Activated T-cell treated with anti-CD3 and anti-CD28 coated beads, Interleukin-2, amount 50 U/mL, for 24 hours (primary cell): ENCODE measurements around the gene CEMP1.

ENCODE experiments used
- DNase-seq: peaks from one replicate; pipeline ENCODE4 v3.0.0-alpha.2; 2020
- H3K27ac Mint-ChIP-seq: 2 replicates; pipeline ENCODE4 v1.8.0; 2020; ENCODE audit warnings: mild to moderate bottlenecking, mixed read lengths
- H3K27me3 Mint-ChIP-seq: 2 replicates; pipeline ENCODE4 v1.8.0; 2020; ENCODE audit warnings: mixed read lengths
- H3K36me3 Mint-ChIP-seq: 2 replicates; pipeline ENCODE4 v1.8.0; 2020; ENCODE audit warnings: low read depth, mixed read lengths
- H3K4me1 Mint-ChIP-seq: 2 replicates; pipeline ENCODE4 v1.8.0; 2020; ENCODE audit warnings: low read depth, mixed read lengths
- H3K4me3 Mint-ChIP-seq: 2 replicates; pipeline ENCODE4 v1.8.0; 2020; ENCODE audit warnings: mild to moderate bottlenecking, moderate library complexity, mixed read lengths
- H3K9me3 Mint-ChIP-seq: 2 replicates; pipeline ENCODE4 v1.8.0; 2020; ENCODE audit warnings: mixed read lengths

The CEMP1 gene

GRCh38 chr16:2517954-2518605 is 13.1 kb downstream of the CEMP1 start:
- H3K9me3 Mint-ChIP-seq = no peaks in the 10 kb centered on the region
- H3K4me3 Mint-ChIP-seq = no peak overlapping the region
- H3K27ac Mint-ChIP-seq = peak overlapping the region; percentile 97
- DNase-seq = no peak
- H3K36me3 Mint-ChIP-seq = peaks cover 55% of the 10 kb centered on the region
- H3K27me3 Mint-ChIP-seq = no peaks in the 10 kb centered on the region
- H3K4me1 Mint-ChIP-seq = peaks cover 59% of the 10 kb centered on the region

GRCh38 chr16:2516391-2517240 is 14.6 kb downstream of the CEMP1 start:
- H3K9me3 Mint-ChIP-seq = no peaks in the 10 kb centered on the region
- no peaks in the 10 kb centered on the region for H3K27me3 Mint-ChIP-seq
- DNase-seq = no peak
- peaks cover 68% of the 10 kb centered on the region for H3K4me1 Mint-ChIP-seq
- H3K27ac Mint-ChIP-seq = peak overlapping the region; percentile 97
- peaks cover 48% of the 10 kb centered on the region for H3K36me3 Mint-ChIP-seq
- H3K4me3 Mint-ChIP-seq = peak overlapping the region; percentile 96

DNA sequence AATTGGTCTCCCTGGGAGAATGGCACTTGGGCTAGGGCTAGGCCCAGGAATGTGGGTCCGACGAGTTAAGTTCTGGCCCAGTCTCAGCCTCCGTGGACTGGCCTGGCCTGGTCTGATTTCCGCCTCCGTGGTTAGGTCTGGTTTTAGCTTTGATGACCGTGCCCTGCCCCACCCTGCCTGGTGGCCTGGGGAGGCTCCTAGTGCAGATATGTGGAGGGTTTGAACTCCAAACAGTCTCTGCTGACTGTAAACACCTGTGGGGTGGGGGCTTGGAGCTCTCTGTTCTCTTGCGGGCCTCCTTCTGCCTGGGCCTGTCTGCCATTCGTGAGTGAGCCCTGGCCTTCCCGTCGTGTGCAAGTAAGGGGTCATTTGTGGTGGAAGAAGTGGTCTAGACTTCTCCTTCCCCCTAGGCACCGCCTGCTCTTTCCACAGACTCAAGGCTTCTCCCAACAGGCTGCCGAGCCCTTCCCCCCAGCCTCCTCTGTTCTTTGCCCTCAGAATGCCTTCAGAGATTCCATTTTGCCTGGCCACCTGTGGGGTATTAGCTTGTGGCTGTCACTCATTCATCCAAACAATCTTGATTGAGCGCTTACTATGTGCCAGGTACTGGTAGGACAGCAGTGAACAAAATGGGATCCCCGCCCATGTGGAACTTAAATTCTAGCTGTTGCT is 15.9 kb downstream of the CEMP1 start:
- no peak for DNase-seq
- Mint-ChIP-seq H3K4me3 (peak overlapping the region; percentile 96), H3K27me3 (no peaks in the 10 kb centered on the region), H3K9me3 (no peaks in the 10 kb centered on the region), H3K4me1 (peaks cover 60% of the 10 kb centered on the region), H3K36me3 (peaks cover 37% of the 10 kb centered on the region), H3K27ac (peak overlapping the region; percentile 97)

- peaks cover 60% of the 10 kb centered on the region for H3K4me1 Mint-ChIP-seq
- no peaks in the 10 kb centered on the region for H3K9me3 Mint-ChIP-seq
- no peaks in the 10 kb centered on the region for H3K27me3 Mint-ChIP-seq
- H3K27ac Mint-ChIP-seq = peak overlapping the region; percentile 97
- H3K36me3 Mint-ChIP-seq = peaks cover 33% of the 10 kb centered on the region
- peak; percentile 60 for DNase-seq
- peak overlapping the region; percentile 96 for H3K4me3 Mint-ChIP-seq
These were observed 16.7 kb downstream of the CEMP1 start for GRCh38 chr16:2514333-2515179.

- peak; percentile 94 for DNase-seq
- Mint-ChIP-seq H3K9me3 (no peaks in the 10 kb centered on the region), H3K4me1 (peaks cover 55% of the 10 kb centered on the region), H3K27ac (peak within 1 kb of the TSS; percentile 97), H3K36me3 (peaks cover 27% of the 10 kb centered on the region), H3K27me3 (no peaks in the 10 kb centered on the region), H3K4me3 (peak within 1 kb of the TSS; percentile 96)
These were observed 17.5 kb downstream of the CEMP1 start, which contains the start of gene ATP6V0C for GRCh38 chr16:2513405-2514332. ATP6V0C (plus strand) TSS chr16:2513952; CDS start chr16:2514104, 152 bp downstream.

GRCh38 chr16:2512735-2513404 is 18.3 kb downstream of the CEMP1 start:
- no peaks in the 10 kb centered on the region for H3K27me3 Mint-ChIP-seq
- H3K9me3 Mint-ChIP-seq = no peaks in the 10 kb centered on the region
- H3K27ac Mint-ChIP-seq = peak overlapping the region; percentile 90
- peaks cover 47% of the 10 kb centered on the region for H3K4me1 Mint-ChIP-seq
- H3K4me3 Mint-ChIP-seq = peak overlapping the region; percentile 86
- no peak for DNase-seq
- H3K36me3 Mint-ChIP-seq = peaks cover 27% of the 10 kb centered on the region

- DNase-seq = no peak
- Mint-ChIP-seq H3K9me3 (no peaks in the 10 kb centered on the region), H3K27me3 (no peaks in the 10 kb centered on the region), H3K36me3 (peaks cover 27% of the 10 kb centered on the region), H3K27ac (peak overlapping the region; percentile 90), H3K4me3 (peak overlapping the region; percentile 11), H3K4me1 (peaks cover 42% of the 10 kb centered on the region)
These were observed 19.0 kb downstream of the CEMP1 start for GRCh38 chr16:2511996-2512734.

- H3K27me3 Mint-ChIP-seq = no peaks in the 10 kb centered on the region
- H3K36me3 Mint-ChIP-seq = peaks cover 19% of the 10 kb centered on the region
- H3K4me1 Mint-ChIP-seq = peaks cover 33% of the 10 kb centered on the region
- no peaks in the 10 kb centered on the region for H3K9me3 Mint-ChIP-seq
- no peak for DNase-seq
- no peak overlapping the region for H3K27ac Mint-ChIP-seq
- no peak overlapping the region for H3K4me3 Mint-ChIP-seq
These were observed 19.9 kb downstream of the CEMP1 start for GRCh38 chr16:2511128-2511800.

GRCh38 chr16:2508722-2509400 is 22.3 kb downstream of the CEMP1 start:
- no peaks in the 10 kb centered on the region for H3K9me3 Mint-ChIP-seq
- no peak overlapping the region for H3K27ac Mint-ChIP-seq
- H3K36me3 Mint-ChIP-seq = peaks cover 1% of the 10 kb centered on the region
- no peak overlapping the region for H3K4me3 Mint-ChIP-seq
- peaks cover 20% of the 10 kb centered on the region for H3K4me1 Mint-ChIP-seq
- H3K27me3 Mint-ChIP-seq = no peaks in the 10 kb centered on the region
- DNase-seq = no peak

GRCh38 chr16:2507665-2508064 is 23.5 kb downstream of the CEMP1 start:
- no peaks in the 10 kb centered on the region for H3K27me3 Mint-ChIP-seq
- no peaks in the 10 kb centered on the region for H3K36me3 Mint-ChIP-seq
- H3K27ac Mint-ChIP-seq = no peak overlapping the region
- peaks cover 12% of the 10 kb centered on the region for H3K4me1 Mint-ChIP-seq
- H3K9me3 Mint-ChIP-seq = no peaks in the 10 kb centered on the region
- DNase-seq = no peak
- H3K4me3 Mint-ChIP-seq = no peak overlapping the region

DNA sequence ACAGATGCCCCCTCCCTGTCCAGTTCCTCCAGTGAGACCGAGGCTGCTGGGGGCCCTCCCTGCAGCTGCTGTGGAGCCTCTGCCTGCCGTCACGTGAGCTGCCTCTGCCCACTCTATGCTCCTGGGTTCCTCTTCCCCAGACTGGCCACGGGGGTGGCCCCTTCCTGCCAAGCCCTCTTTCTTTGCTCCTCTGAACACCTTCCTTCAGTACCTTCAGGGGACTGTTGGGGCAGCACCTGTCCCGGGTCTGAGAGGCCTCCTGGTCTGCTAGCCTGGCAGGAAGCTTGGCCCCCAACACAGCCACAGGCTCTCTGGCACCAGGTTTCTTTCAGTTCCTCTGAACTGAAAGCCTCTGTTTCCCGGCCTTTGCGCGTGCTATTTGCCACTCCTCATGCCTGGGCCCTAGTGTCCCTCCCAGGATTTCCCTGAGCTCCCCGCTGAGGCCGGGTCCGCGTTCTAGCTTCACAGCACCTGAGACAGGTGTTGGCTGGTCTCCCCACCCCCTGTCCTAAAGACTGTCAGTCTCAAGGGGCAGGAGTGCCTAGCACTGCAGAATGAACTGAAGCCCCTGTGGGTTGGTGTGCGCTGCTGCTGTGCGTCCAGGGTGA is 24.1 kb downstream of the CEMP1 start:
- no peak for DNase-seq
- no peaks in the 10 kb centered on the region for H3K9me3 Mint-ChIP-seq
- no peaks in the 10 kb centered on the region for H3K36me3 Mint-ChIP-seq
- H3K4me3 Mint-ChIP-seq = no peak overlapping the region
- no peaks in the 10 kb centered on the region for H3K27me3 Mint-ChIP-seq
- H3K27ac Mint-ChIP-seq = no peak overlapping the region
- peaks cover 7% of the 10 kb centered on the region for H3K4me1 Mint-ChIP-seq
